Measurements from ENCODE around the gene PEAK3. TPM values are rescaled to one million over a fixed set of nuclear protein-coding genes. Genes with fewer than 3 reads are reported as not detected.
A peak's percentile ranks its signal among the peaks of the same experiment; 100 is the strongest.

PEAK3 gene
- total and polyA plus RNA-seq, 10 of the 15 experiments (the other 5 are each of a cell fraction or from before 2014, with no cell fraction given), result 0.03 to 0.10 (median 0.05) TPM; not detected in 7

DNA sequence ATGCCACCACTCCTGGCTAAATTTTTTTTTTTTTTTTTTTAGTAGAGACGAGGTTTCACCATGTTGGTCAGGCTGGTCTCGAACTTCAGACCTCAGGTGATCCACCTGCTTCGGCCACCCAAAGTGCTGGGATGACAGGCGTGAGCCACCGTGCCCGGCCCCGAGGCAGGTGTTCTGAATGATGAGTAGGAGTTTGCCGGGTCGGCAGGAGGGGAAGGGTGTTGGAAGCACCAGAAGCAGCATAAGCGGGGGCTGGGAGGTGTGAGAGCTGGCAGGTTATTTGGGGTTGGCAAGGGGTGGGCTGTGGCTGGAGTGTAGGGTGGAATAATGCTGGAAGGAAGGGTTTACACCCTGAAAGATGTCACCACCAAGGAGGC lies 48.3 kb upstream of the PEAK3 start:
- Histone ChIP-seq H3K36me3 (ENCODE audit: control insufficient read depth in 2 of 2, insufficient read depth in 2 of 2, low read length in 1 of 2) (peaks cover 0 to 1% of the 10 kb centered on the region in 2 experiments; a peak in 3 of 4 replicates), H3K27me3 (replicated peaks in 1 of 2; ENCODE audit: control insufficient read depth in 2 of 2, insufficient read depth in 2 of 2, low read length in 1 of 2) (no peaks in the 10 kb centered on the region), H4K20me1 (ENCODE audit: control insufficient read depth, insufficient read depth) (0 out of 2 replicates have a peak, but pooled peaks cover 3% of the 10 kb centered on the region), H3K27ac (ENCODE audit: control insufficient read depth, insufficient read depth) (no peak overlapping the region), H3K9ac (ENCODE audit: control insufficient read depth, insufficient read depth, low read length) (no peak overlapping the region), H3K4me1 (ENCODE audit: control insufficient read depth, insufficient read depth, low read length) (peaks cover 22% of the 10 kb centered on the region), H2AFZ (ENCODE audit: control insufficient read depth, low read depth, low read length) (no peak overlapping the region), H3K4me3 (no peak overlapping the region), H3K4me2 (ENCODE audit: control insufficient read depth, insufficient read depth) (peak overlapping the region; percentile 41; the same call in 1 of the 2 replicates), H3K9me3 (replicated peaks; ENCODE audit: control insufficient read depth, insufficient read depth, low read length) (no peaks in the 10 kb centered on the region; the same call in 2 of the 3 replicates), H3K79me2 (ENCODE audit: control insufficient read depth, insufficient read depth, low read length) (peaks cover 53% of the 10 kb centered on the region)
- POLR2A ChIA-PET, result interaction anchor here (0.5 to 0.7 kb wide), 3 partner anchors 27 to 679 kb away, joined by 3 to 6 read pairs (median 4); no protein-coding TSS in a partner anchor
- intact Hi-C loops (cut with micrococcal nuclease; ENCODE audit: unreplicated experiment), result no loop called here
- WGBS (ENCODE audit: insufficient coverage, insufficient replicate concordance, low lambda C conversion rate, missing lambda C conversion rate), result 88% methylated on average over 9 of the region's 10 CpGs
- in situ Hi-C loops (cut with MboI), result no loop called here
- SMC1A ChIA-PET (ENCODE audit: uncharacterized antibody, unreplicated experiment), result interaction anchor here (1.1 kb wide), 1 partner anchor 91 kb away, joined by 3 read pairs; no protein-coding TSS in a partner anchor
- RAD21 ChIA-PET (ENCODE audit: unreplicated experiment), result interaction anchor here (0.7 kb wide), 1 partner anchor 385 kb away, joined by 4 read pairs; no protein-coding TSS in a partner anchor
- BruUV-seq (replicated peaks), result no TSS peak
- ATAC-seq, result no peak
- no peak for FAIRE-seq
- DNase-seq (ENCODE audit: low read depth, low spot score), result no peak
- CTCF ChIA-PET, result interaction anchor here (0.6 to 1.2 kb wide), 3 partner anchors 62 to 433 kb away, joined by 3 read pairs; no protein-coding TSS in a partner anchor
- no peak for TF ChIP-seq FOXM1 (IDR thresholded peaks at IDR 0.05; ENCODE audit: low read depth, low read length)
- no peak for TF ChIP-seq ATF7 (IDR thresholded peaks at IDR 0.05; ENCODE audit: low read depth)
- TF ChIP-seq IKZF1 (conservative IDR thresholded peaks at IDR 0.05), result no peak
- no peak for TF ChIP-seq E4F1 (IDR thresholded peaks at IDR 0.05; ENCODE audit: borderline replicate concordance, partially characterized antibody)
- TF ChIP-seq TAF1 (IDR thresholded peaks at IDR 0.05; ENCODE audit: borderline replicate concordance, low read depth, low read length), result no peak
